GM19452 (cell line): ENCODE data around the gene L3MBTL3.
A peak's percentile ranks its signal among the peaks of the same experiment; 100 is the strongest.
"Not testable (repeated sequence)": the region's sequence is repeated elsewhere in the genome, so short reads cannot be mapped to it uniquely, and the experiment has no call there.

Experiments
- ATAC-seq: cut with Tn5 transposase; IDR thresholded peaks from one replicate; pipeline ENCODE4 v1.9.1; 2021; ENCODE audit not compliant: unreplicated experiment

L3MBTL3 gene

DNA sequence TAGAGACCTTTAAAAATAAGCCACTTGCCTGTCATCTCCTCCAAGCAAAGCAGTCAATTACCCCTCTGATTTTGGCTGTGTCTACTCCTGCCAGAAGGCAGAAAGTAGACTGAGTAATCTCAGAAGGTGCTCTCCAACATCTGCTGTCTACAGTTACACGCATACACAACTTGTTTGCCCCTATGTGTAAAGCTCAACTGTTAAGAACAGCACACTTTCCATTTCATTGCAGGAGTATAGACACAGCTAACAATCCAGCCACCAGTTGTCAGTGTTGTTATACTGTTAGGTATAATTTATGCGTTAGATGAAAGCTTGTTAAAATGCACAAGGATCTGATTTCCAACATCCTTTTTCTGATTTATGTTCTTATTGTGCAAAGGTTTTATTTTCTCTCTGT is 116.2 kb downstream of the L3MBTL3 start:
- ATAC-seq, result no peak

- no peak for ATAC-seq
Measured at GRCh38 chr6:130136798-130137197, 118.4 kb downstream of the L3MBTL3 start.

DNA sequence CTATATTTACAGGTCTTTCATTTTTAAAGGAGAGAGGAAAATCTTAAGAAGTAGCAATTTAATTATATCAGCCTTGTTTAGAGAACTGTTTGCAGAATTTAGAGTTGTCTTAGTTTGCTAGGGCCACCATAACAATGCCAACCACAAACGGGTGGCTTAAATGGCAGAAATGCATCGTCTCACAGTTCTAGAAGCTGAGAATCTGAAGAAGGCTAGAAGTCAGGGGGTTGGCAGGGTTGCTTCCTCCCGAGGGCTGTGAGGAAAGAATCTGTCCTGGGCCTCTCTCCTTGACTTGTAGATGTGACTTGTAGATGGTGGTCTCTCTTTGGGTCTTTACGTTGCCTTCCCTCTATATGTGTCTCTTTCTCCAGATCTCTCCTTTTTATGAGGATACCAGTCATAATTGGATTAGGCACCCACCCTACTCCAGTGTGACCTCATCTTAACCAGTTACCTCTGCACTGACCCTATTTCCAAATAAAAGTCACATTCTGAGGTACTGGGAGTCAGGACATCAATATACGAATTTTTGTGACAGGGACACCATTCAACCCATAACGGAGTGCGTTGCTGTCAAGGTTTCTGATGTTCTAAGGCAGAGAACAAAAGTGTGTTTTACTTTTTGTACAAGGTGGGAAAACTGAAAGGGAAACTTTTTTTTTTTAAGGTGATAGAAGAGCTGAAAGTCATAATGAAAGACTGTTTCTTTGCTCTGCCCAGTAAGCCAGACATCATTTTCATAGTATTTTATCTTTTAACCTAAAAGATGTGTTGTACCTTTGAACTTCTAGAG is 119.9 kb downstream of the L3MBTL3 start:
- peak; percentile 83 for ATAC-seq

- ATAC-seq, result peak; percentile 31
Measured at GRCh38 chr6:130138909-130139242, 120.5 kb downstream of the L3MBTL3 start.

- no peak for ATAC-seq
Measured at GRCh38 chr6:130140084-130140483, 121.7 kb downstream of the L3MBTL3 start.

- ATAC-seq, result no peak
Measured at GRCh38 chr6:130143709-130144108, 125.3 kb downstream of the L3MBTL3 start.

- no peak for ATAC-seq
Measured at GRCh38 chr6:130147111-130147510, 128.7 kb downstream of the L3MBTL3 start.

DNA sequence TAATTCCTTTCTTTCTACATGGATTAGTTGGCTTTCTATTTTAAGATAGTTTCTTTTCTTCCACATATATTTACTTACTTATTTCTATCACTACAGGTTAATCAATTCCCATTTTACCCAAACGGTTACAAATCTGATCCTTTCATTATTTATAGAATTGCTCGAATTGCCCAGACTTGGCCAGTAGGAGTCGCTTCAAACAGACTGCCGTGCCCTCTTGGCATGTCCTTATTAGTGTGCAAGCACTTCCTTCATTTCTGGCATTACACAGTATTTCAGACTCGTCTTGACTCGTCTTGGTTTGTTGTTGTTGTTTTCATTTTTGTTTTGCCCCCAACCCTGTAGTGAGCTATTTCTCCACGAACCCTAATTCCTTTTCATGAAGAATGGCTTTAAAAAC is 129.8 kb downstream of the L3MBTL3 start:
- no peak for ATAC-seq

GRCh38 chr6:130149016-130149415 is 130.6 kb downstream of the L3MBTL3 start:
- not testable (repeated sequence) for ATAC-seq

DNA sequence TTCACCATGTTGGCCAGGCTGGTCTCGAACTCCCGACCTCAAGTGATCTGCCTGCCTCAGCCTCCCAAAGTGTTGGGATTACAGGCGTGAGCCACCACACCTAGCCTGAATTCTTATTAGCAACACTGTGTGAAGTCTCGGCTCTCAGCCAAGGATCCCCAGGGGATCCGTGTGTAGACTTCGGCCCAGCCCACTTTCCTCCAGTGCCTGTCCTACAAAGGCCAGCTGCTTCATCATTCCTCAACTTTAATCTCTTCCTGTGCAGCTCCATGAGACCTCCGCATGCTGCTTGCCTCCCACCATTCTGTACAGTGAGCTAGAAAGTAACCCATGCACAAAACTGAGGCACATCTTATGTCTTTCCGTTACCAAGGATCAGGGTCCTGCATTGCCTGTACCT is 132.5 kb downstream of the L3MBTL3 start:
- ATAC-seq, result no peak

DNA sequence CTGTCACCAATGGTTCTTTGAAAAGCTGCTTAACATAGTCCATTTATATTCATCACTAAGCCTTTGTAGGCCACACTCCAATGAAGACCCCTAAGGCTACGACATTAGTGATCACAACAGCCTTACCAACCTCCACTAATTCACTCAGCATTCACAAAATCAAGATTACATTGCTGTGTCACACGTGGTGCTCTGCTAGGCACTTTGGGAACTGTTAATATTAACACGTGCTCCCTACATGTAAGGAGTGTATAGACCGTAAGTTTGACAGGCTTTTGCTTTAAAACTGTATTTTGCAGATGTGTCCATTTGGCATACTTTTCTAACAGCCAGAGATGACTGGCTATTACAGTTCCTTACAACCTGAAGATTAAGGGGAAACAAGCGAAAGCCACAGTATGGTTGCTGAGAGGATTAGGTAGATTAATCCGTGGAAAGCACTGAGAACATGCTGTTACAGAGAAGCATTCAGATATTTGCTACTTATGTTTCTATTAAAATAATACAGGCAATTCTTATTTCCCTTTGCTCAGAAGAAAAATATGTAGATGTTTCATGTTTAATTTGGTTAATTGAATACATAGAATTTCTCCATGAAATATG is 134.6 kb downstream of the L3MBTL3 start:
- ATAC-seq, result no peak

DNA sequence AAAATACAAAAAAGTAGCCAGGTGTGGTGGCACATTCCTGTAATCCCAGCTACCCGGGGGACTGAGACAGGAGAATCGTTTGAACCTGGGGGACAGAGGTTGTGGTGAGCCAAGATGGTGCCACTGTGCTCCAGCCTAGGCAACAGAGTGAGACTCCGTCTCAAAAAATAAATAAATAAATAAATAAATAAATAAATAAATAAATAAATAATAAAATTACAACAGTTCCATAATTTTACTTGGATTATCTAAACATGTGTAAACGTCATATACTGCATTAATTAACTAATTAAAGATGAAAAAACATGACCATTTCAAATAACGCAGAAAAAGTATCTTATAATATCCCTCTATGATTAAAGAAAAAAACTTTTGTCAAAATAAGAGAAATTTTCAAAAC is 138.5 kb downstream of the L3MBTL3 start:
- ATAC-seq, result no peak

DNA sequence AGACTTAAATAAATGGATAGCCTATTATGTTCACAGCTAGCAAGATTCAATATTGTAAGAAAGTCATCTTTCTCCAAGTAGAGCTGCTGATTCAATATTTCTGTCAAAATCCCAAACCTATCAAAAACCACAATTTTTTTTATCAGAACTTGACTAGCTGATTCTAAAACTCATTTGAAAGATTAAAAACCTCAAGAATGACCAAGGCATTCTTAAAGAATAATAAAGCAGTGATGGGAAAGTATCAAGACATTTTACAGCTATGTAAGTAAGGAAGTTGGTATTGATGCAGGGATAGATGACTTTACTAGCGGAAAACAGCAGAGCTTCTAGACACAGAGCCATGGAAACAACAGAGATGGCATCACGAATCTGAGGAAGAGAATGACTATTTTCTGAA is 139.7 kb downstream of the L3MBTL3 start:
- ATAC-seq, result no peak

GRCh38 chr6:130158548-130158947 is 140.2 kb downstream of the L3MBTL3 start:
- no peak for ATAC-seq

DNA sequence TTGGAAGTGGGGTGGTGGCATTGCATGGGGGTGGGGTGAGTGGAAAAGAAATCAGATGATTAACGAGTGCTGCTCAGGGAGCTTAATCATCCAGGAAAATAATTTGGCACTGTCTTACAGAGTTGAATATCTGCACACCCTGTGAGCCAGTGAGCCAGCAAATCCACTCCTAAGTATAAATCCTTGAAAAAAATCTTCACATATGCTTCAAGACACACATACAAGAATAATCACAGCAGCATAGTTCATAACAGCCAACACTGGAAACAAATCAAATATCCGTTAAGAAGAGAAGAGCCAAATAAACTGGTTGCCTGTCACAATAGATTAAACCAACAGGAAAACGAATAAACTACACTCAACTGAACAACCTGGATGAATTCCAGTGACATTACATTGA is 141.6 kb downstream of the L3MBTL3 start:
- ATAC-seq, result no peak

DNA sequence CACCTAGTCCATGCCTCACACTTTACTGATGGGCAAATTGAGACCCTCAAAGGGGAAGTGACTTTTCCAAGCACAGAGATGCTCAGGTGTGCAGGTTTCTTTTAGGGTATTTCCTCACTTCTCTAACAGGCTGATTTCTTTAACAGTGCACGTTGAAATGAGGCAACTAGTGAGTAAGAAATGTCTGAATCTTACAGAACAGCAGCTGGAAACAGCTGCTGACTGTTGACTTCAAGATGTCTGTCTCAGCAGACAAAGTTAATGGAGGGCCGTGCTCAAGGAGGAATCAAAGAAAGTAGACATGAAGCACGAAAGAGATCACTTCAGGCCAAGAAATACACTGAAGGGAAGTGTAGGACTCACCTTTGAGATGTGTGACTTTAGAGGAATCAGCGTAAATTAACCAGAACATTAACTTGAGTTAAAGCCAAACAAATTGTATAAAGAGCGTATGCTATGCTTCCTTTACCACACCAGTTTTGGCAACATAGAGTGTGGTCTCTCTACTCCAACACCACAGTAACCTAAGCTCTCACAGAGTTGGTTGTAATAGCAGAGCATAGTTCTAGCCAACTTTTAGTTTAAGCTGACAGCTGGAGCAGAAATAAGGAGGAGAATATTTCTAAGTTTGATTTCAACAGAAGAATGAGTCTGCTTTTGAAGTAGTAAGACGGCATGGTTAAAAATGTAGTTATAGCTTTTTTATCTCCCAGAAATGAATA is 143.5 kb downstream of the L3MBTL3 start:
- no peak for ATAC-seq

DNA sequence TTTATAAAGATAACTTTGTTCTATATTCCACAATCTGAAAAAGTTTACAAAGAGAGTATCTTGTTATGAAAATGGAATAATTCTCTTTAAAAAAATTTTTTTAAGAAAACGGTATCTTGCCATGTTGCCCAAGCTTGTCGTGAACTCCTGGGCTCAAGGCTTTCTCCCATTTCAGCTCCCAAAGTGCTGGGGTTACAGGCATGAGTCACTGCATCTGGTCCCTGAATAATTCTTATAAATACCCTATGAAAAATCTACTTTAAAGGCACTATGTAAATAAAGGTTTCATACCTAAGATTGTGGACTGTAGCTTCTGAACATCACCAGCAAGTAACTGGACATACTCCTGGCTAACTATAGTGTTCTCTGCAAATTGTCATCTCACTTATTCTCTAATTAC is 144.0 kb downstream of the L3MBTL3 start:
- no peak for ATAC-seq

DNA sequence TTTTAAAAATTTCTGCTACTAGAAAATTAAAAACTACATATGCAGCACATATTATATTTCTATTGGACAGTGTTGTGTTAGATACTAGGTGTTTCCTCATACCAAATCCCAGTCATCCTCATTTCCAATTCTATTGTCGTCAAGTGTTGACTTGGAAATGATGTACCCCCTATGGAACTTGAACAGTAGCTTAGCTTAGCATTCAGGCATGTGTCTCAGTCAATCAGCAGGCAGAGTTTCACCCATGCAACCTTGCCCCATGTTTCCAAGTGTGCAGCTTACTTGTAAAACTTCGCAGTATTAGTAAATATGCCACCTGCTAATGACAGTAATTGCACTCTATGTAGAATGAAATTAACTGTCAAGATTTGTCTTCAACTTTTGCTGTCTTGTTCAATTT is 144.9 kb downstream of the L3MBTL3 start:
- ATAC-seq, result no peak

DNA sequence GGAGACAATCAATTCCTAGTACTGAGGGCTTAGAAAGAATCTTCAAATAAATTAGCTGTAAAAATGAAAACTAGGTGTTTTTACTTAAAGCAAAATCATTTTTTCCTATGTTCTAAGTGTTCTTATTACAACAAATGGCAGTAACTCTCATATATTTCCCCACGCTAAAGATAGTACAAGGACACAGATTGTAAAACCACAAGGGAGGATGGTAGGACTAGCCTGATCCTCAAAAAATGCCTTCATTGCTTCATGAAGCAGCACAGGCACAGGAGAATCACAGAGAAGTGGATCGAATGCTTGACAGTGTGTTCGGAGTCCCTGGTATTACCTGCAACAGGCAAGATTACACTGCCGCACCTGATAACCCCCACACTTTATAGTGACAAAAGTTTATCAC is 145.9 kb downstream of the L3MBTL3 start:
- no peak for ATAC-seq

- ATAC-seq, result no peak
Measured at GRCh38 chr6:130167655-130168054, 149.3 kb downstream of the L3MBTL3 start.

- ATAC-seq, result not testable (repeated sequence)
Measured at GRCh38 chr6:130170160-130170559, 151.8 kb downstream of the L3MBTL3 start.

- ATAC-seq, result not testable (repeated sequence)
Measured at GRCh38 chr6:130173377-130174004, 155.1 kb downstream of the L3MBTL3 start.
